Neutrophil (primary cell): ENCODE measurements around the gene PRL.

Experiments used
- H3K27ac ChIP-seq: fragments of 200-600 bp; sonication (generic); 2 replicates; pipeline ENCODE4 v1.5.1; 2016; ENCODE audit warnings: mild to moderate bottlenecking, moderate library complexity
- H3K27me3 ChIP-seq: fragments of 200-600 bp; sonication (generic); 2 replicates; pipeline ENCODE4 v1.6.0; 2016; ENCODE audit warnings: mild to moderate bottlenecking
- H3K36me3 ChIP-seq: fragments of 200-600 bp; sonication (generic); 2 replicates; pipeline ENCODE4 v1.5.1; 2017
- H3K4me1 ChIP-seq, 2 experiments: fragments of 200-600 bp in 1 of 2; sonication (generic) in 1 of 2; 1 replicate in 1 of 2; 2 replicates in 1 of 2; pipeline versions ENCODE4 v1.5.1 to v1.6.1; 2013 to 2016; ENCODE audit warnings: low read depth in 1 of 2, low read length in 1 of 2, mild to moderate bottlenecking in 1 of 2, moderate library complexity in 1 of 2; ENCODE audit not compliant: control insufficient read depth in 1 of 2, insufficient read depth in 1 of 2
- H3K4me3 ChIP-seq, 2 experiments: fragments of 200-600 bp in 1 of 2; sonication (generic) in 1 of 2; 1 replicate in 1 of 2; 2 replicates in 1 of 2; pipeline ENCODE4 v1.5.1; 2013 to 2016; ENCODE audit warnings: low read depth in 1 of 2, low read length in 1 of 2, mild to moderate bottlenecking in 1 of 2, moderate library complexity in 1 of 2
- H3K9me3 ChIP-seq: fragments of 200-600 bp; sonication (generic); 2 replicates; pipeline ENCODE4 v1.5.1; 2016
- CTCF ChIP-seq: fragments of 200-600 bp; sonication (generic); IDR thresholded peaks from 2 replicates; pipeline ENCODE4 v1.5.1; 2016; ENCODE audit warnings: antibody characterized with exemption

Gene PRL

GRCh38 chr6:22281341-22282085 is 15.3 kb downstream of the PRL start:
- Histone ChIP-seq H3K36me3 (no peaks in the 10 kb centered on the region), H3K27ac (no peak overlapping the region), H3K9me3 (no peaks in the 10 kb centered on the region), H3K27me3 (no peaks in the 10 kb centered on the region), H3K4me1 (no peaks in the 10 kb centered on the region), H3K4me3 (no peak overlapping the region)
- TF ChIP-seq CTCF = no peak

- no peak overlapping the region for H3K27ac ChIP-seq
- no peaks in the 10 kb centered on the region for H3K36me3 ChIP-seq
- no peaks in the 10 kb centered on the region for H3K9me3 ChIP-seq
- H3K27me3 ChIP-seq = no peaks in the 10 kb centered on the region
- no peaks in the 10 kb centered on the region for H3K4me1 ChIP-seq
- TF ChIP-seq CTCF = no peak
- H3K4me3 ChIP-seq = no peak overlapping the region
Observed at GRCh38 chr6:22279427-22279826, 17.4 kb downstream of the PRL start.

- H3K9me3 ChIP-seq = no peaks in the 10 kb centered on the region
- no peaks in the 10 kb centered on the region for H3K36me3 ChIP-seq
- H3K4me3 ChIP-seq = no peak overlapping the region
- no peak for TF ChIP-seq CTCF
- no peaks in the 10 kb centered on the region for H3K4me1 ChIP-seq
- H3K27me3 ChIP-seq = no peaks in the 10 kb centered on the region
- no peak overlapping the region for H3K27ac ChIP-seq
Observed at GRCh38 chr6:22271081-22271480, 25.8 kb downstream of the PRL start.

- TF ChIP-seq CTCF = no peak
- Histone ChIP-seq H3K27me3 (no peaks in the 10 kb centered on the region), H3K9me3 (no peaks in the 10 kb centered on the region), H3K4me1 (no peaks in the 10 kb centered on the region), H3K36me3 (no peaks in the 10 kb centered on the region), H3K27ac (no peak overlapping the region), H3K4me3 (no peak overlapping the region)
Observed at GRCh38 chr6:22263748-22264147, 33.1 kb downstream of the PRL start.

- H3K36me3 ChIP-seq = no peaks in the 10 kb centered on the region
Observed at GRCh38 chr6:22254886-22255285, 42.0 kb downstream of the PRL start.

More at GRCh38 chr6:22254886-22255285, 42.0 kb downstream of the PRL start:
- Histone ChIP-seq H3K4me1 (no peaks in the 10 kb centered on the region), H3K27me3 (no peaks in the 10 kb centered on the region), H3K27ac (no peak overlapping the region), H3K9me3 (no peaks in the 10 kb centered on the region), H3K4me3 (no peak overlapping the region)
- TF ChIP-seq CTCF = no peak
